CD14-positive monocyte (primary cell): ENCODE data around the gene SCYL1. TPM values are rescaled to one million over a fixed set of nuclear protein-coding genes. Genes with fewer than 3 reads are reported as not detected.
A peak's percentile ranks its signal among the peaks of the same experiment; 100 is the strongest.

Source experiments
- DNase-seq, 3 donors: peaks; one replicate each; pipeline ENCODE4 v3.0.0-alpha.2; 2011 to 2022
- H2AFZ ChIP-seq: 2 replicates; pipeline ENCODE4 v1.6.0; 2012; ENCODE audit warnings: mild to moderate bottlenecking, low read depth, low read length, inconsistent platforms; ENCODE audit not compliant: insufficient read depth, poor library complexity, severe bottlenecking
- H3K27ac ChIP-seq, 2 donors: 1 replicate in 1 of 2; 2 replicates in 1 of 2; pipeline ENCODE4 v1.5.1; 2012 to 2013; ENCODE audit warnings: low read length in 2 of 2, control low read depth in 1 of 2, inconsistent platforms in 1 of 2, low read depth in 1 of 2, mild to moderate bottlenecking in 1 of 2
- H3K27me3 ChIP-seq, 2 donors: one replicate each; pipeline versions ENCODE4 v1.6.0 to v1.6.1; 2011 to 2013; ENCODE audit warnings: low read length in 2 of 2; ENCODE audit not compliant: control insufficient read depth in 2 of 2, insufficient read depth in 2 of 2
- H3K36me3 ChIP-seq, 2 donors: replicated peaks in 1 of 2; 1 replicate in 1 of 2; 2 replicates in 1 of 2; pipeline versions ENCODE4 v1.5.1 to v1.6.1; 2012 to 2013; ENCODE audit warnings: low read length in 2 of 2, control low read depth in 1 of 2, inconsistent platforms in 1 of 2, mild to moderate bottlenecking in 1 of 2; ENCODE audit not compliant: insufficient read depth in 2 of 2, control insufficient read depth in 1 of 2
- H3K4me1 ChIP-seq, 2 donors: 1 replicate in 1 of 2; 2 replicates in 1 of 2; pipeline versions ENCODE4 v1.5.1 to v1.6.1; 2012 to 2013; ENCODE audit warnings: low read length in 2 of 2, control low read depth in 1 of 2, inconsistent platforms in 1 of 2, mild to moderate bottlenecking in 1 of 2, moderate library complexity in 1 of 2; ENCODE audit not compliant: insufficient read depth in 2 of 2, control insufficient read depth in 1 of 2
- H3K4me2 ChIP-seq: replicated peaks from 2 replicates; pipeline ENCODE3; 2012; ENCODE audit warnings: low read length, moderate library complexity, mild to moderate bottlenecking; ENCODE audit not compliant: poor library complexity, severe bottlenecking; ENCODE audit errors: extremely low read depth
- H3K4me3 ChIP-seq, 3 experiments: fragments of 200-600 bp in 1 of 3; sonication (generic) in 1 of 3; replicated peaks in 1 of 3; 1 replicate in 2 of 3; 2 replicates in 1 of 3; pipeline ENCODE4 v1.5.1; 2011 to 2013; ENCODE audit warnings: low read length in 3 of 3, mild to moderate bottlenecking in 3 of 3, control low read depth in 2 of 3, low read depth in 2 of 3, inconsistent platforms in 1 of 3, moderate library complexity in 1 of 3
- H3K79me2 ChIP-seq: 2 replicates; pipeline ENCODE4 v1.6.0; 2012; ENCODE audit warnings: mild to moderate bottlenecking, control low read depth, inconsistent platforms, low read length, moderate library complexity; ENCODE audit not compliant: insufficient read depth
- H3K9ac ChIP-seq: 2 replicates; pipeline ENCODE4 v1.6.0; 2017; ENCODE audit warnings: low read length, mild to moderate bottlenecking; ENCODE audit not compliant: insufficient read depth, poor library complexity, severe bottlenecking
- H3K9me3 ChIP-seq, 2 donors: replicated peaks in 1 of 2; 1 replicate in 1 of 2; 2 replicates in 1 of 2; pipeline versions ENCODE4 v1.5.1 to v1.6.1; 2012 to 2013; ENCODE audit warnings: low read length in 2 of 2, control low read depth in 1 of 2; ENCODE audit not compliant: control insufficient read depth in 1 of 2, insufficient read depth in 1 of 2
- H4K20me1 ChIP-seq: 2 replicates; pipeline ENCODE4 v1.6.0; 2012; ENCODE audit warnings: mild to moderate bottlenecking, low read length, control low read depth, moderate library complexity; ENCODE audit not compliant: insufficient read depth
- H3K27ac Mint-ChIP-seq, 7 donors: one replicate each; pipeline ENCODE4 v1.8.0; 2020; ENCODE audit warnings: mild to moderate bottlenecking in 7 of 7, mixed read lengths in 7 of 7, moderate library complexity in 6 of 7, inconsistent platforms in 2 of 7
- H3K27me3 Mint-ChIP-seq, 3 donors: one replicate each; pipeline ENCODE4 v1.8.0; 2021 to 2022; ENCODE audit warnings: low read depth in 3 of 3, mild to moderate bottlenecking in 3 of 3, mixed read lengths in 3 of 3, moderate library complexity in 3 of 3, inconsistent platforms in 1 of 3
- H3K36me3 Mint-ChIP-seq, 2 donors: one replicate each; pipeline ENCODE4 v1.8.0; 2020; ENCODE audit warnings: mixed read lengths in 2 of 2, inconsistent platforms in 1 of 2, mild to moderate bottlenecking in 1 of 2
- H3K4me1 Mint-ChIP-seq: one replicate; pipeline ENCODE4 v1.8.0; 2020; ENCODE audit warnings: mild to moderate bottlenecking, mixed read lengths
- H3K4me3 Mint-ChIP-seq, 2 donors: one replicate each; pipeline ENCODE4 v1.8.0; 2020; ENCODE audit warnings: mild to moderate bottlenecking in 2 of 2, mixed read lengths in 2 of 2, moderate library complexity in 1 of 2
- H3K9me3 Mint-ChIP-seq, 7 donors: one replicate each; pipeline ENCODE4 v1.8.0; 2020 to 2022; ENCODE audit warnings: mixed read lengths in 7 of 7, mild to moderate bottlenecking in 6 of 7, moderate library complexity in 6 of 7, inconsistent platforms in 2 of 7
- WGBS: methylation state at CpG from one replicate; pipeline ENCODE4 v1.1.5; 2013; ENCODE audit warnings: missing lambda C conversion rate; ENCODE audit not compliant: insufficient coverage; 5-methylcytosine and 5-hydroxymethylcytosine counted together
- intact Hi-C, 2 donors: fragments of 100-400 bp; cut with micrococcal nuclease; formaldehyde crosslinking; loops; one replicate each; pipeline versions ENCODE4 v1.15.0 to v1.15.1; 2023
- polyA plus RNA-seq, 3 donors: library from polyadenylated mRNA; depleted of rRNA in 1 of 3; unstranded in 2 of 3; stranded (reverse) in 1 of 3; fragments of 300-500 nt in 2 of 3; fragments of >200 nt in 1 of 3; fragmentation: Illumina TruSeq in 2 of 3; gene quantifications; 1 replicate in 2 of 3; 2 replicates in 1 of 3; pipeline ENCODE4 v1.2.3, GENCODE V29; 2012 to 2021
- TF ChIP-seq, protein P1 (sequence below): fragments of 200-600 bp; IDR thresholded peaks from one replicate; pipeline ENCODE4 v1.8.0; 2022; ENCODE audit warnings: antibody characterized with exemption, mild to moderate bottlenecking

SCYL1 gene
- polyA plus RNA-seq, 3 donors, result 18.6 to 71.6 (median 29.7) TPM

GRCh38 chr11:65502274-65502554 lies 22.7 kb upstream of the SCYL1 start:
- Mint-ChIP-seq H3K27me3 (peaks cover 0 to 2% (median 0%) of the 10 kb centered on the region in 3 donors), H3K9me3 (peaks cover 0 to 10% (median 0%) of the 10 kb centered on the region in 7 donors), H3K36me3 (peaks cover 21 to 37% of the 10 kb centered on the region in 2 donors), H3K4me3 (no peak overlapping the region), H3K4me1 (peaks cover 32% of the 10 kb centered on the region), H3K27ac (peak overlapping the region in 1 of 7 donors; percentile 90)
- H3K27ac ChIP-seq, result peak overlapping the region; percentile 92 to 98
- DNase-seq, result no peak
- peaks cover 82% of the 10 kb centered on the region for H4K20me1 ChIP-seq
- H3K4me1 ChIP-seq, result peaks cover 38 to 45% of the 10 kb centered on the region in 2 donors
- no peaks in the 10 kb centered on the region for H3K27me3 ChIP-seq
- H3K79me2 ChIP-seq, result peaks cover 88% of the 10 kb centered on the region
- TF ChIP-seq, protein P1, sequence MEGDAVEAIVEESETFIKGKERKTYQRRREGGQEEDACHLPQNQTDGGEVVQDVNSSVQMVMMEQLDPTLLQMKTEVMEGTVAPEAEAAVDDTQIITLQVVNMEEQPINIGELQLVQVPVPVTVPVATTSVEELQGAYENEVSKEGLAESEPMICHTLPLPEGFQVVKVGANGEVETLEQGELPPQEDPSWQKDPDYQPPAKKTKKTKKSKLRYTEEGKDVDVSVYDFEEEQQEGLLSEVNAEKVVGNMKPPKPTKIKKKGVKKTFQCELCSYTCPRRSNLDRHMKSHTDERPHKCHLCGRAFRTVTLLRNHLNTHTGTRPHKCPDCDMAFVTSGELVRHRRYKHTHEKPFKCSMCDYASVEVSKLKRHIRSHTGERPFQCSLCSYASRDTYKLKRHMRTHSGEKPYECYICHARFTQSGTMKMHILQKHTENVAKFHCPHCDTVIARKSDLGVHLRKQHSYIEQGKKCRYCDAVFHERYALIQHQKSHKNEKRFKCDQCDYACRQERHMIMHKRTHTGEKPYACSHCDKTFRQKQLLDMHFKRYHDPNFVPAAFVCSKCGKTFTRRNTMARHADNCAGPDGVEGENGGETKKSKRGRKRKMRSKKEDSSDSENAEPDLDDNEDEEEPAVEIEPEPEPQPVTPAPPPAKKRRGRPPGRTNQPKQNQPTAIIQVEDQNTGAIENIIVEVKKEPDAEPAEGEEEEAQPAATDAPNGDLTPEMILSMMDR, result no peak
- no peaks in the 10 kb centered on the region for H3K9me3 ChIP-seq
- H3K9ac ChIP-seq, result peak overlapping the region; percentile 100
- peak overlapping the region; percentile 93 for H3K4me2 ChIP-seq
- peaks cover 49 to 66% of the 10 kb centered on the region in 2 donors for H3K36me3 ChIP-seq
- no peak overlapping the region for H2AFZ ChIP-seq
- H3K4me3 ChIP-seq, result peak overlapping the region; percentile 96 to 100 (median 99)
- intact Hi-C loops, result no loop called here

- H3K9me3 Mint-ChIP-seq, result peaks cover 0 to 10% (median 0%) of the 10 kb centered on the region in 7 donors
- intact Hi-C loops, result no loop called here
- Histone ChIP-seq H4K20me1 (peaks cover 86% of the 10 kb centered on the region), H3K27me3 (no peaks in the 10 kb centered on the region), H3K9me3 (no peaks in the 10 kb centered on the region), H3K4me3 (peak overlapping the region; percentile 96 to 100 (median 99)), H3K9ac (peak overlapping the region; percentile 100), H3K27ac (peak overlapping the region; percentile 42 to 98), H3K4me1 (peaks cover 43 to 49% of the 10 kb centered on the region in 2 donors), H3K79me2 (peaks cover 86% of the 10 kb centered on the region), H3K36me3 (peaks cover 49 to 66% of the 10 kb centered on the region in 2 donors), H3K4me2 (peak overlapping the region; percentile 93), H2AFZ (no peak overlapping the region)
- TF ChIP-seq, protein P1, result no peak
- H3K36me3 Mint-ChIP-seq, result peaks cover 21 to 37% of the 10 kb centered on the region in 2 donors
- H3K4me3 Mint-ChIP-seq, result no peak overlapping the region
- H3K27me3 Mint-ChIP-seq, result peaks cover 0 to 2% (median 0%) of the 10 kb centered on the region in 3 donors
- H3K27ac Mint-ChIP-seq, result peak overlapping the region in 1 of 7 donors; percentile 90
- H3K4me1 Mint-ChIP-seq, result peaks cover 38% of the 10 kb centered on the region
- WGBS, result 0% methylated on average over 2 of the region's 6 CpGs
- DNase-seq, result no peak
Measured at GRCh38 chr11:65502555-65503367, 22.1 kb upstream of the SCYL1 start.
